Vagina (tissue), 2 donors: ENCODE results near the gene AFAP1L1. TPM values are rescaled to one million over a fixed set of nuclear protein-coding genes. Genes with fewer than 3 reads are reported as not detected.

Source experiments
- DNase-seq, 2 donors: peaks; one replicate each; pipeline ENCODE4 v3.0.0-alpha.2; 2017; ENCODE audit errors: extremely low spot score in 2 of 2
- H3K27ac ChIP-seq: fragments of 200-600 bp; sonication (generic); one replicate; pipeline ENCODE4 v1.5.1; 2019
- H3K27me3 ChIP-seq: fragments of 200-600 bp; sonication (generic); one replicate; pipeline ENCODE4 v1.5.1; 2019
- H3K36me3 ChIP-seq, 2 donors: fragments of 200-600 bp; sonication (generic); one replicate each; pipeline ENCODE4 v1.5.1; 2017 to 2019
- H3K4me1 ChIP-seq: fragments of 200-600 bp; sonication (generic); one replicate; pipeline ENCODE4 v1.5.1; 2019
- H3K4me3 ChIP-seq, 2 donors: fragments of 200-600 bp; sonication (generic); 1 replicate in 1 of 2; 2 replicates in 1 of 2; pipeline ENCODE4 v1.5.1; 2016 to 2019
- H3K9me3 ChIP-seq: fragments of 200-600 bp; sonication (generic); one replicate; pipeline ENCODE4 v1.5.1; 2019
- POLR2A ChIP-seq, 2 donors: fragments of 450-650 bp; IDR thresholded peaks; one replicate each; pipeline ENCODE4 v1.6.1; 2017; ENCODE audit warnings: antibody characterized with exemption in 2 of 2, mild to moderate bottlenecking in 2 of 2, moderate library complexity in 2 of 2
- POLR2AphosphoS5 ChIP-seq, 2 donors: sonication (generic); formaldehyde crosslinking; IDR thresholded peaks; one replicate each; pipeline ENCODE4 v1.9.0; 2017; ENCODE audit warnings: antibody characterized with exemption in 2 of 2, mild to moderate bottlenecking in 2 of 2, low read depth in 1 of 2; ENCODE audit not compliant: insufficient read depth in 1 of 2
- intact Hi-C: fragments of 100-400 bp; cut with DNase I; formaldehyde crosslinking; loops from one replicate; pipeline ENCODE4 v1.15.1; 2023
- total RNA-seq: library from RNA; depleted of rRNA; stranded (reverse); fragments of >200 nt; gene quantifications from one replicate; pipeline ENCODE4 v1.2.3, GENCODE V29; 2016
- TF ChIP-seq, protein P1 (sequence below), 3 experiments: fragments of 450-650 bp in 2 of 3; fragments of 200-600 bp in 1 of 3; sonication (generic) in 1 of 3; IDR thresholded peaks; one replicate each; pipeline ENCODE4 v1.5.1; 2017 to 2019; ENCODE audit warnings: antibody characterized with exemption in 3 of 3, mild to moderate bottlenecking in 2 of 3, moderate library complexity in 2 of 3

AFAP1L1 gene
- total RNA-seq, result 14.7 TPM

DNA sequence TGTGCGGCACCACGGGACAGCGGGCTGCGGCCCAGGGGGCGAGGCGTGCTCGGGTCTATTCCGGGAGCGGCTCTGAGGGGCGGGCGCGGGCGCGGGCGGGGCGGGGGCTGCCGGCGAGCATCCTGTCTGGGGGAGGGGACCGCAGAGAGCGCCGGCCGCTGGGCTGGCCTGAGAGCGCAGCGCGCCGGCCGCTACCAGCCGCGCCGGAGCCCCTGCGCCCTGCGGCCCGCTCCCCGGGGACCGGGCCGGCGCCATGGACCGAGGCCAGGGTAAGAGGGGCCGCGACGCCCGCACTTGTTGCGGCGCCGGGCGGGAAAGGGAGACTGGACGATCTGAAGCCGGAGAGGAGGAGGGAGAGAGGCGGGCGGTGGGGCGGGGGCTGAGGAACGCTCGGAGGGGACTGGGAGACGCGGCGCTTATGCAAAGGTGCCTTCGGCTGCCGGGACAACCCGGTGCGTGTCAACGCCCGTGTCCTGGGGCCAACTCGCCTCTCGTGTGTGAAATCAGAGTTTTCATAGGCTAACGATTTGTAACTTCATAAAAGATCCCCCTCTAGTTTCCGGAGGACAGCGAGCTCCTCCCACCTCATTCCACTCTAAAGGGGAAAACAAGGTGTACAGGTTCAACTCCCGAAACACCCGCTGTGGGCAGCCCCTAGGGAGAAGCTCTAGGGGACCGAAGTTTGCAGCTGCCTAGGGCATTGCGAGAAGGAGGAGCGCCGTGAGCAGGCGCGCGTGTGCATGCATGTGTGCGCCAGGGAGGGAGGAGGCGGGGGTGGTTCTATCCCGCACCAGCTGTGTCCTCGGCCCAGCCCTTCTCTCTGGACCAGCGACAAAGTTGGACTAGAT is at the start of gene AFAP1L1:
TSS of gene AFAP1L1 (plus strand) at position 144 of the 848 bp plus-strand sequence. CDS start at position 254, 110 bp downstream.
- Histone ChIP-seq H3K9me3 (no peaks in the 10 kb centered on the region), H3K27ac (peak within 1 kb of the TSS; percentile 79), H3K4me1 (peaks cover 18% of the 10 kb centered on the region), H3K4me3 (peak within 1 kb of the TSS; percentile 67), H3K27me3 (no peaks in the 10 kb centered on the region), H3K36me3 (no peaks in the 10 kb centered on the region)
- intact Hi-C loops, result no loop called here
- TF ChIP-seq, protein P1, sequence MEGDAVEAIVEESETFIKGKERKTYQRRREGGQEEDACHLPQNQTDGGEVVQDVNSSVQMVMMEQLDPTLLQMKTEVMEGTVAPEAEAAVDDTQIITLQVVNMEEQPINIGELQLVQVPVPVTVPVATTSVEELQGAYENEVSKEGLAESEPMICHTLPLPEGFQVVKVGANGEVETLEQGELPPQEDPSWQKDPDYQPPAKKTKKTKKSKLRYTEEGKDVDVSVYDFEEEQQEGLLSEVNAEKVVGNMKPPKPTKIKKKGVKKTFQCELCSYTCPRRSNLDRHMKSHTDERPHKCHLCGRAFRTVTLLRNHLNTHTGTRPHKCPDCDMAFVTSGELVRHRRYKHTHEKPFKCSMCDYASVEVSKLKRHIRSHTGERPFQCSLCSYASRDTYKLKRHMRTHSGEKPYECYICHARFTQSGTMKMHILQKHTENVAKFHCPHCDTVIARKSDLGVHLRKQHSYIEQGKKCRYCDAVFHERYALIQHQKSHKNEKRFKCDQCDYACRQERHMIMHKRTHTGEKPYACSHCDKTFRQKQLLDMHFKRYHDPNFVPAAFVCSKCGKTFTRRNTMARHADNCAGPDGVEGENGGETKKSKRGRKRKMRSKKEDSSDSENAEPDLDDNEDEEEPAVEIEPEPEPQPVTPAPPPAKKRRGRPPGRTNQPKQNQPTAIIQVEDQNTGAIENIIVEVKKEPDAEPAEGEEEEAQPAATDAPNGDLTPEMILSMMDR (IDR thresholded peaks at IDR 0.05), result no peak
- TF ChIP-seq POLR2A (IDR thresholded peaks at IDR 0.05), result no peak
- TF ChIP-seq POLR2AphosphoS5 (IDR thresholded peaks at IDR 0.05; ENCODE audit: insufficient read depth in 1 of 2, low read depth in 1 of 2), result peak in 1 of 2 donors; percentile 64
- no peak for DNase-seq

GRCh38 chr5:149223081-149223848 is 48.4 kb upstream of the AFAP1L1 start:
- intact Hi-C loops, result no loop called here
- peaks cover 10% of the 10 kb centered on the region for H3K4me1 ChIP-seq
- TF ChIP-seq, protein P1 (IDR thresholded peaks at IDR 0.05), result no peak
- no peak for TF ChIP-seq POLR2AphosphoS5 (IDR thresholded peaks at IDR 0.05; ENCODE audit: insufficient read depth in 1 of 2, low read depth in 1 of 2)
- TF ChIP-seq POLR2A (IDR thresholded peaks at IDR 0.05), result no peak
- H3K27ac ChIP-seq, result no peak overlapping the region
- DNase-seq, result no peak
- H3K4me3 ChIP-seq, result no peak overlapping the region
- H3K36me3 ChIP-seq, result no peaks in the 10 kb centered on the region
- no peaks in the 10 kb centered on the region for H3K27me3 ChIP-seq
- H3K9me3 ChIP-seq, result no peaks in the 10 kb centered on the region

- H3K4me1 ChIP-seq, result peaks cover 12% of the 10 kb centered on the region
- no peaks in the 10 kb centered on the region for H3K27me3 ChIP-seq
- no peak overlapping the region for H3K27ac ChIP-seq
- H3K4me3 ChIP-seq, result no peak overlapping the region
- no peaks in the 10 kb centered on the region for H3K36me3 ChIP-seq
- intact Hi-C loops, result no loop called here
- no peak for DNase-seq
- TF ChIP-seq, protein P1 (IDR thresholded peaks at IDR 0.05), result no peak
- no peak for TF ChIP-seq POLR2A (IDR thresholded peaks at IDR 0.05)
- no peak for TF ChIP-seq POLR2AphosphoS5 (IDR thresholded peaks at IDR 0.05; ENCODE audit: insufficient read depth in 1 of 2, low read depth in 1 of 2)
- no peaks in the 10 kb centered on the region for H3K9me3 ChIP-seq
These were observed 47.4 kb upstream of the AFAP1L1 start for GRCh38 chr5:149224282-149224681.

- Histone ChIP-seq H3K9me3 (no peaks in the 10 kb centered on the region), H3K4me1 (peaks cover 7% of the 10 kb centered on the region), H3K27me3 (no peaks in the 10 kb centered on the region), H3K27ac (no peak overlapping the region), H3K36me3 (no peaks in the 10 kb centered on the region), H3K4me3 (no peak overlapping the region)
- TF ChIP-seq POLR2AphosphoS5 (IDR thresholded peaks at IDR 0.05; ENCODE audit: insufficient read depth in 1 of 2, low read depth in 1 of 2) (no peak), POLR2A (IDR thresholded peaks at IDR 0.05) (no peak)
- TF ChIP-seq, protein P1 (IDR thresholded peaks at IDR 0.05), result no peak
- intact Hi-C loops, result loop anchor here (2.0 kb wide), 1 partner anchor 86 kb away; the partner anchor contains the start of gene ABLIM3
- no peak for DNase-seq
These were observed 44.4 kb upstream of the AFAP1L1 start for GRCh38 chr5:149227168-149227826.
